H1 (cell line): ENCODE measurements around the gene MED13. TPM values are rescaled to one million over a fixed set of nuclear protein-coding genes. Genes with fewer than 3 reads are reported as not detected.

ENCODE experiments used
- ATF2 ChIP-seq: IDR thresholded peaks from 2 replicates; pipeline ENCODE4 v1.6.1; 2012; ENCODE audit warnings: low read length, inconsistent platforms
- polyA plus RNA-seq, 7 experiments: library from polyadenylated mRNA; depleted of rRNA in 3 of 7; stranded (reverse) in 5 of 7; unstranded in 2 of 7; fragments of >200 nt in 5 of 7; fragments of 200-250 nt in 2 of 7; gene quantifications; 1 replicate in 5 of 7; 2 replicates in 1 of 7; 4 replicates in 1 of 7; pipeline versions ENCODE4 v1.2.1 to v1.2.3, GENCODE V29; 2011 to 2013; ENCODE audit warnings: missing spikeins in 2 of 7, mixed read lengths in 2 of 7
- total RNA-seq: library from RNA; stranded (reverse); fragmentation: NEBNext Ultra II Directional; extraction: Animal tissue kit (Norgen Biotek cat#: 25700); gene quantifications from 2 replicates; pipeline ENCODE4 v1.2.1, GENCODE V29; 2021

The MED13 gene
- total and polyA plus RNA-seq, 2 of the 8 experiments (the other 6 are each of a cell fraction or from before 2014, with no cell fraction given) = 11.3 to 44.8 TPM

GRCh38 chr17:62093188-62094155, 28.4 kb upstream of the MED13 start (continued):
- no peak for TF ChIP-seq ATF2
